Neural cell (in vitro differentiated cells): ENCODE results near the gene TRPM2. TPM values are rescaled to one million over a fixed set of nuclear protein-coding genes. Genes with fewer than 3 reads are reported as not detected.

ENCODE experiments used
- H2AFZ ChIP-seq: fragments of 200-600, 300-800 bp; sonication (generic), shearing (Covaris generic); 2 replicates; pipeline ENCODE4 v1.6.0; 2014; ENCODE audit warnings: low read depth, mild to moderate bottlenecking, antibody characterized with exemption, low read length, moderate library complexity
- H3F3A ChIP-seq: fragments of 200-600 bp; shearing (Covaris generic); 2 replicates; pipeline ENCODE4 v1.6.1; 2016; ENCODE audit warnings: mild to moderate bottlenecking, moderate library complexity, mixed read lengths, antibody characterized with exemption, low read length; ENCODE audit not compliant: insufficient read depth, poor library complexity, severe bottlenecking
- H3K27ac ChIP-seq: fragments of 200-600, 300-800 bp; sonication (generic), shearing (Covaris generic); 2 replicates; pipeline ENCODE4 v1.5.1; 2014; ENCODE audit warnings: mild to moderate bottlenecking, low read length, moderate library complexity
- H3K27me3 ChIP-seq: fragments of 300-800, 200-600 bp; sonication (generic), shearing (Covaris generic); 2 replicates; pipeline ENCODE4 v1.6.0; 2014; ENCODE audit warnings: mild to moderate bottlenecking, low read depth, low read length, moderate library complexity; ENCODE audit not compliant: insufficient read depth
- H3K36me3 ChIP-seq: fragments of 300-800, 200-600 bp; sonication (generic), shearing (Covaris generic); 2 replicates; pipeline ENCODE4 v1.5.1; 2014; ENCODE audit warnings: mild to moderate bottlenecking, antibody characterized with exemption, low read length, moderate library complexity; ENCODE audit not compliant: insufficient read depth
- H3K4me2 ChIP-seq: fragments of 300-800, 200-600 bp; sonication (generic), shearing (Covaris generic); 2 replicates; pipeline ENCODE4 v1.6.0; 2014; ENCODE audit warnings: mild to moderate bottlenecking, low read length
- H3K4me3 ChIP-seq: fragments of 300-800, 200-600 bp; sonication (generic), shearing (Covaris generic); 2 replicates; pipeline ENCODE4 v1.5.1; 2014; ENCODE audit warnings: mild to moderate bottlenecking, low read length, moderate library complexity
- H3K79me2 ChIP-seq: fragments of 200-600 bp; shearing (Covaris generic); replicated peaks from 2 replicates; pipeline ENCODE4 v1.6.0; 2014; ENCODE audit warnings: mild to moderate bottlenecking, low read length, moderate library complexity; ENCODE audit not compliant: insufficient read depth
- H3K9ac ChIP-seq: fragments of 300-800, 200-600 bp; sonication (generic), shearing (Covaris generic); 2 replicates; pipeline ENCODE4 v1.6.1; 2016; ENCODE audit warnings: mild to moderate bottlenecking, low read length, mixed read lengths
- H3K9me2 ChIP-seq: fragments of 200-600 bp; shearing (Covaris generic); 2 replicates; pipeline ENCODE4 v1.6.1; 2016; ENCODE audit warnings: mild to moderate bottlenecking, low read length, mixed read lengths; ENCODE audit not compliant: insufficient read depth
- H3K9me3 ChIP-seq: fragments of 200-600, 300-800 bp; sonication (generic), shearing (Covaris generic); 2 replicates; pipeline ENCODE4 v1.6.1; 2016; ENCODE audit warnings: mild to moderate bottlenecking, mixed run types, low read length, moderate library complexity, mixed read lengths
- H4K20me1 ChIP-seq: fragments of 200-600 bp; shearing (Covaris generic); 2 replicates; pipeline ENCODE4 v1.6.1; 2016; ENCODE audit warnings: mild to moderate bottlenecking, mixed run types; ENCODE audit not compliant: insufficient read depth
- EP300 ChIP-seq: fragments of 450-650 bp; conservative IDR thresholded peaks from 2 replicates; pipeline ENCODE4 v1.6.1; 2014; ENCODE audit warnings: antibody characterized with exemption, mild to moderate bottlenecking, moderate library complexity; ENCODE audit not compliant: poor library complexity, severe bottlenecking
- EZH2 ChIP-seq: fragments of 200-600, 300-800 bp; shearing (Covaris generic), sonication (generic); IDR thresholded peaks from 2 replicates; pipeline ENCODE4 v1.6.1; 2014; ENCODE audit warnings: antibody characterized with exemption, low read length, borderline replicate concordance, mild to moderate bottlenecking; ENCODE audit not compliant: insufficient read depth, poor library complexity, severe bottlenecking
- MXI1 ChIP-seq: fragments of 450-650 bp; conservative IDR thresholded peaks from 2 replicates; pipeline ENCODE4 v1.6.1; 2014; ENCODE audit warnings: antibody characterized with exemption, mild to moderate bottlenecking; ENCODE audit not compliant: poor library complexity, severe bottlenecking
- POLR2AphosphoS5 ChIP-seq: IDR thresholded peaks from 2 replicates; pipeline ENCODE4 v1.6.1; 2012
- RAD21 ChIP-seq: fragments of 450-650 bp; conservative IDR thresholded peaks from 2 replicates; pipeline ENCODE4 v1.6.1; 2014; ENCODE audit warnings: antibody characterized with exemption, mild to moderate bottlenecking, moderate library complexity
- SMC3 ChIP-seq: fragments of 450-650 bp; conservative IDR thresholded peaks from 2 replicates; pipeline ENCODE4 v1.6.1; 2014; ENCODE audit warnings: antibody characterized with exemption, mild to moderate bottlenecking, moderate library complexity; ENCODE audit not compliant: poor library complexity
- TAF1 ChIP-seq: IDR thresholded peaks from 2 replicates; pipeline ENCODE4 v1.6.1; 2012; ENCODE audit warnings: low read depth
- polyA plus RNA-seq: library from polyadenylated mRNA; depleted of rRNA; stranded (reverse); fragments of >200 nt; gene quantifications from 2 replicates; pipeline ENCODE4 v1.2.3, GENCODE V29; 2014
- TF ChIP-seq, protein P1 (sequence below): IDR thresholded peaks from 2 replicates; pipeline ENCODE4 v1.6.1; 2012; ENCODE audit warnings: borderline replicate concordance
- TF ChIP-seq, protein P2 (sequence below): fragments of 450-650 bp; IDR thresholded peaks from 2 replicates; pipeline ENCODE4 v1.5.1; 2014; ENCODE audit warnings: antibody characterized with exemption, mild to moderate bottlenecking, moderate library complexity; ENCODE audit not compliant: poor library complexity, severe bottlenecking

The TRPM2 gene
- polyA plus RNA-seq, 1 donor from 2014 or later = 0.14 TPM

DNA sequence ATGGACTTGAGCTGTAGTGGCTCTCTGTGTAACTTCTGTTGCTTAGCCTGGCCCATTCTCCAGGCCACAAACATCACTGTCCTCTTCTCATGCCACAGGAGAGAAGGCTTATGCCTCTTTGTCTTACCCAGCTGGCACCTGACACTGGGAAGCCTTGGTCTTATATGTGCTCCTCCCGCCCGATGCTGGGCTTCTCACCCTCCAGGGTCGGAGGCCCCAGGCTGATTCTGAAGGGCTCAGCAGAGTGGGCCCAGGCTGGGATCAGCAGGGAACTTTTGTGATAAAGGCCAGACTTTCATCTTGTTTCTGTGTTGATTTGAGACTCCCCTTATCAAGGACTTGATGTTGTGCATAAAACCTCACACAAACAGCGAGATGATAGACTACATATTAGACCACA lies 29.8 kb downstream of the TRPM2 start:
- Histone ChIP-seq H3K36me3 (no peaks in the 10 kb centered on the region), H3K9me2 (no peaks in the 10 kb centered on the region), H2AFZ (no peak overlapping the region), H3K27ac (no peak overlapping the region), H3K9me3 (peaks cover 6% of the 10 kb centered on the region), H3K4me2 (no peak overlapping the region), H4K20me1 (no peaks in the 10 kb centered on the region), H3K27me3 (no peaks in the 10 kb centered on the region), H3F3A (no peaks in the 10 kb centered on the region), H3K4me3 (no peak overlapping the region), H3K79me2 (no peaks in the 10 kb centered on the region), H3K9ac (no peak overlapping the region)
- TF ChIP-seq, protein P1, sequence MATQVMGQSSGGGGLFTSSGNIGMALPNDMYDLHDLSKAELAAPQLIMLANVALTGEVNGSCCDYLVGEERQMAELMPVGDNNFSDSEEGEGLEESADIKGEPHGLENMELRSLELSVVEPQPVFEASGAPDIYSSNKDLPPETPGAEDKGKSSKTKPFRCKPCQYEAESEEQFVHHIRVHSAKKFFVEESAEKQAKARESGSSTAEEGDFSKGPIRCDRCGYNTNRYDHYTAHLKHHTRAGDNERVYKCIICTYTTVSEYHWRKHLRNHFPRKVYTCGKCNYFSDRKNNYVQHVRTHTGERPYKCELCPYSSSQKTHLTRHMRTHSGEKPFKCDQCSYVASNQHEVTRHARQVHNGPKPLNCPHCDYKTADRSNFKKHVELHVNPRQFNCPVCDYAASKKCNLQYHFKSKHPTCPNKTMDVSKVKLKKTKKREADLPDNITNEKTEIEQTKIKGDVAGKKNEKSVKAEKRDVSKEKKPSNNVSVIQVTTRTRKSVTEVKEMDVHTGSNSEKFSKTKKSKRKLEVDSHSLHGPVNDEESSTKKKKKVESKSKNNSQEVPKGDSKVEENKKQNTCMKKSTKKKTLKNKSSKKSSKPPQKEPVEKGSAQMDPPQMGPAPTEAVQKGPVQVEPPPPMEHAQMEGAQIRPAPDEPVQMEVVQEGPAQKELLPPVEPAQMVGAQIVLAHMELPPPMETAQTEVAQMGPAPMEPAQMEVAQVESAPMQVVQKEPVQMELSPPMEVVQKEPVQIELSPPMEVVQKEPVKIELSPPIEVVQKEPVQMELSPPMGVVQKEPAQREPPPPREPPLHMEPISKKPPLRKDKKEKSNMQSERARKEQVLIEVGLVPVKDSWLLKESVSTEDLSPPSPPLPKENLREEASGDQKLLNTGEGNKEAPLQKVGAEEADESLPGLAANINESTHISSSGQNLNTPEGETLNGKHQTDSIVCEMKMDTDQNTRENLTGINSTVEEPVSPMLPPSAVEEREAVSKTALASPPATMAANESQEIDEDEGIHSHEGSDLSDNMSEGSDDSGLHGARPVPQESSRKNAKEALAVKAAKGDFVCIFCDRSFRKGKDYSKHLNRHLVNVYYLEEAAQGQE = no peak
- TF ChIP-seq RAD21 = no peak
- TF ChIP-seq MXI1 = no peak
- TF ChIP-seq, protein P2, sequence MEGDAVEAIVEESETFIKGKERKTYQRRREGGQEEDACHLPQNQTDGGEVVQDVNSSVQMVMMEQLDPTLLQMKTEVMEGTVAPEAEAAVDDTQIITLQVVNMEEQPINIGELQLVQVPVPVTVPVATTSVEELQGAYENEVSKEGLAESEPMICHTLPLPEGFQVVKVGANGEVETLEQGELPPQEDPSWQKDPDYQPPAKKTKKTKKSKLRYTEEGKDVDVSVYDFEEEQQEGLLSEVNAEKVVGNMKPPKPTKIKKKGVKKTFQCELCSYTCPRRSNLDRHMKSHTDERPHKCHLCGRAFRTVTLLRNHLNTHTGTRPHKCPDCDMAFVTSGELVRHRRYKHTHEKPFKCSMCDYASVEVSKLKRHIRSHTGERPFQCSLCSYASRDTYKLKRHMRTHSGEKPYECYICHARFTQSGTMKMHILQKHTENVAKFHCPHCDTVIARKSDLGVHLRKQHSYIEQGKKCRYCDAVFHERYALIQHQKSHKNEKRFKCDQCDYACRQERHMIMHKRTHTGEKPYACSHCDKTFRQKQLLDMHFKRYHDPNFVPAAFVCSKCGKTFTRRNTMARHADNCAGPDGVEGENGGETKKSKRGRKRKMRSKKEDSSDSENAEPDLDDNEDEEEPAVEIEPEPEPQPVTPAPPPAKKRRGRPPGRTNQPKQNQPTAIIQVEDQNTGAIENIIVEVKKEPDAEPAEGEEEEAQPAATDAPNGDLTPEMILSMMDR = no peak
- TF ChIP-seq POLR2AphosphoS5 = no peak
- TF ChIP-seq SMC3 = no peak
- TF ChIP-seq EP300 = no peak
- no peak for TF ChIP-seq EZH2
- no peak for TF ChIP-seq TAF1

DNA sequence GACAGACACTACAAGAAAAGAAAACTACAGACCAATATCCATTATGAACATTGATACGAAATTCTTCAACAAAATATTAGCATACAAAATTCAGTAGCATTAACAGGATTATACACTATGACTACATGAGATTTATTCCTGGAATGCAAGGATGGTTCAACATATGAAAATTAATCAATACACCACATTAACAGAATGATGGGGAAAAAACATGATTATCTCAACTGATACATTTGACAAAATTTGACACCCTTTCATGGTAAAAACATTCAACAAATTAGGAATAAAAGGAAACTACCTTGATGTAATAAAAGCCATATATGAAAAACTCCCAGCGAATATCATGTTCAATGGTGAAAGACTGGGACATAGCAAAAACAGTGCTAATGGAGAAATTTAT lies 31.5 kb downstream of the TRPM2 start:
- Histone ChIP-seq H2AFZ (no peak overlapping the region), H3K79me2 (no peaks in the 10 kb centered on the region), H3K36me3 (no peaks in the 10 kb centered on the region), H3K4me3 (no peak overlapping the region), H3K27me3 (no peaks in the 10 kb centered on the region), H3K9me2 (no peaks in the 10 kb centered on the region), H3K4me2 (no peak overlapping the region), H3K27ac (no peak overlapping the region), H3K9me3 (peaks cover 6% of the 10 kb centered on the region), H4K20me1 (no peaks in the 10 kb centered on the region), H3F3A (no peaks in the 10 kb centered on the region), H3K9ac (no peak overlapping the region)
- TF ChIP-seq POLR2AphosphoS5 (no peak), EZH2 (no peak), RAD21 (no peak), EP300 (no peak), SMC3 (no peak), TAF1 (no peak), MXI1 (no peak)
- TF ChIP-seq, protein P2 = no peak
- TF ChIP-seq, protein P1 = no peak
